Liver (tissue), 5 donors: ENCODE measurements around the gene RELB. TPM values are rescaled to one million over a fixed set of nuclear protein-coding genes. Genes with fewer than 3 reads are reported as not detected.

ENCODE experiments used
- polyA plus RNA-seq, 2 donors: library from polyadenylated mRNA; stranded (reverse) in 1 of 2; unstranded in 1 of 2; fragments of 200-250 nt in 1 of 2; fragments of >200 nt in 1 of 2; fragmentation: Nextera tagmentation in 1 of 2; extraction: Ambion mirVana in 1 of 2; gene quantifications; one replicate each; pipeline versions ENCODE4 v1.2.1 to v1.2.3, GENCODE V29; 2013 to 2015
- small RNA-seq: library from RNA; depleted of rRNA; stranded (forward); fragments of <200 nt; gene quantifications from one replicate; pipeline ENCODE3, GENCODE V24; 2014
- total RNA-seq, 2 donors: library from RNA; depleted of rRNA; stranded (reverse); fragments of >200 nt; gene quantifications; one replicate each; pipeline ENCODE4 v1.2.3, GENCODE V29; 2014
- donor health status: healthy.
- donor health status: healthy.
- donor health status: healthy.

The RELB gene
- total and polyA plus RNA-seq, 4 donors = 1.4 to 4.9 (median 2.6) TPM

Small RNA genes lying within 50 kb of the gene (small RNA-seq; reads per million reads assigned to genes)
- not detected for gene RNU6-611P

Other genes starting within 250 kb of the RELB start
- gene CBLC, start 223.6 kb upstream of the RELB start, total RNA-seq = 10 to 100 TPM in 1 of 2 donors, 1 to 10 TPM in 1; 2.1 to 14.0 TPM
- 1 to 10 TPM; 8.0 to 9.6 TPM for gene CBLC, start 223.6 kb upstream of the RELB start, polyA plus RNA-seq
- gene BCAM, start 192.4 kb upstream of the RELB start, total RNA-seq = 10 to 100 TPM; 15.1 to 87.4 TPM
- 10 to 100 TPM; 10.5 to 23.1 TPM for gene BCAM, start 192.4 kb upstream of the RELB start, polyA plus RNA-seq
- 10 to 100 TPM; 49.4 to 54.9 TPM for gene NECTIN2, start 155.2 kb upstream of the RELB start, total RNA-seq
- 10 to 100 TPM; 56.2 to 77.5 TPM for gene NECTIN2, start 155.2 kb upstream of the RELB start, polyA plus RNA-seq
- gene TOMM40, start 110.2 kb upstream of the RELB start, total RNA-seq = 10 to 100 TPM; 28.3 to 34.4 TPM
- gene TOMM40, start 110.2 kb upstream of the RELB start, polyA plus RNA-seq = 10 to 100 TPM; 27.0 to 33.0 TPM
- gene APOE, start 95.7 kb upstream of the RELB start, total RNA-seq = 1,000 to 10,000 TPM; 1,884 to 3,491 TPM
- gene APOE, start 95.7 kb upstream of the RELB start, polyA plus RNA-seq = 1,000 to 10,000 TPM; 3,935 to 5,263 TPM
- gene APOC1, start 86.9 kb upstream of the RELB start, total RNA-seq = 1,000 to 10,000 TPM in 1 of 2 donors, 100 to 1,000 TPM in 1; 612 to 1,996 TPM
- over 10,000 TPM in 1 of 2 donors, 1,000 to 10,000 TPM in 1; 3,937 to 10,095 TPM for gene APOC1, start 86.9 kb upstream of the RELB start, polyA plus RNA-seq
- gene APOC4, start 59.2 kb upstream of the RELB start, total RNA-seq = 100 to 1,000 TPM in 1 of 2 donors, 1 to 10 TPM in 1; 1.0 to 131 TPM
- 100 to 1,000 TPM; 418 to 420 TPM for gene APOC4, start 59.2 kb upstream of the RELB start, polyA plus RNA-seq
- 1,000 to 10,000 TPM in 1 of 2 donors, 100 to 1,000 TPM in 1; 660 to 1,200 TPM for gene APOC2, start 55.4 kb upstream of the RELB start, total RNA-seq
- 1,000 to 10,000 TPM; 2,878 to 3,399 TPM for gene APOC2, start 55.4 kb upstream of the RELB start, polyA plus RNA-seq
- gene CLPTM1, start 46.1 kb upstream of the RELB start, total RNA-seq = 10 to 100 TPM; 46.2 to 56.7 TPM
- 10 to 100 TPM; 35.8 to 94.5 TPM for gene CLPTM1, start 46.1 kb upstream of the RELB start, polyA plus RNA-seq
- gene CLASRP, start 37.6 kb downstream of the RELB start, total RNA-seq = 10 to 100 TPM; 13.0 to 44.3 TPM
- gene CLASRP, start 37.6 kb downstream of the RELB start, polyA plus RNA-seq = 10 to 100 TPM in 1 of 2 donors, 1 to 10 TPM in 1; 9.0 to 12.6 TPM
- gene ZNF296, start 75.0 kb downstream of the RELB start, total RNA-seq = under 1 TPM; 0.17 to 0.42 TPM
- under 1 TPM in 1 of 2 donors, not detected in 1; 0.16 TPM for gene ZNF296, start 75.0 kb downstream of the RELB start, polyA plus RNA-seq
- gene GEMIN7, start 77.8 kb downstream of the RELB start, total RNA-seq = 10 to 100 TPM; 10.0 to 16.2 TPM
- gene GEMIN7, start 77.8 kb downstream of the RELB start, polyA plus RNA-seq = 10 to 100 TPM; 22.7 to 25.2 TPM
- 10 to 100 TPM in 1 of 2 donors, 1 to 10 TPM in 1; 9.8 to 10.4 TPM for gene PPP1R37, start 91.7 kb downstream of the RELB start, total RNA-seq
- gene PPP1R37, start 91.7 kb downstream of the RELB start, polyA plus RNA-seq = 1 to 10 TPM; 1.8 to 8.7 TPM
- gene NKPD1, start 159.5 kb downstream of the RELB start, total RNA-seq = not detected
- not detected for gene NKPD1, start 159.5 kb downstream of the RELB start, polyA plus RNA-seq
- 10 to 100 TPM; 14.8 to 15.5 TPM for gene TRAPPC6A, start 176.8 kb downstream of the RELB start, total RNA-seq
- gene TRAPPC6A, start 176.8 kb downstream of the RELB start, polyA plus RNA-seq = 10 to 100 TPM; 41.7 to 52.2 TPM
- 1 to 10 TPM; 2.7 to 4.6 TPM for gene BLOC1S3, start 177.3 kb downstream of the RELB start, total RNA-seq
- gene BLOC1S3, start 177.3 kb downstream of the RELB start, polyA plus RNA-seq = 1 to 10 TPM; 4.1 to 4.3 TPM
- gene EXOC3L2, start 243.9 kb downstream of the RELB start, total RNA-seq = 1 to 10 TPM; 4.0 to 7.3 TPM
- gene EXOC3L2, start 243.9 kb downstream of the RELB start, polyA plus RNA-seq = 1 to 10 TPM; 1.3 to 4.2 TPM
- gene MARK4, start 249.8 kb downstream of the RELB start, total RNA-seq = 1 to 10 TPM; 3.5 to 8.6 TPM
- gene MARK4, start 249.8 kb downstream of the RELB start, polyA plus RNA-seq = 10 to 100 TPM in 1 of 2 donors, 1 to 10 TPM in 1; 3.5 to 11.1 TPM